Activated CD4-positive, alpha-beta T cell treated with anti-CD3 and anti-CD28 coated beads for 4 hours (primary cell): ENCODE measurements around the gene MEN1.

Experiments used
- DNase-seq, 2 donors: peaks; one replicate each; pipeline ENCODE4 v3.0.0-alpha.2; 2020

Gene MEN1

GRCh38 chr11:64778223-64778472, 32.2 kb downstream of the MEN1 start:
- no peak for DNase-seq

DNA sequence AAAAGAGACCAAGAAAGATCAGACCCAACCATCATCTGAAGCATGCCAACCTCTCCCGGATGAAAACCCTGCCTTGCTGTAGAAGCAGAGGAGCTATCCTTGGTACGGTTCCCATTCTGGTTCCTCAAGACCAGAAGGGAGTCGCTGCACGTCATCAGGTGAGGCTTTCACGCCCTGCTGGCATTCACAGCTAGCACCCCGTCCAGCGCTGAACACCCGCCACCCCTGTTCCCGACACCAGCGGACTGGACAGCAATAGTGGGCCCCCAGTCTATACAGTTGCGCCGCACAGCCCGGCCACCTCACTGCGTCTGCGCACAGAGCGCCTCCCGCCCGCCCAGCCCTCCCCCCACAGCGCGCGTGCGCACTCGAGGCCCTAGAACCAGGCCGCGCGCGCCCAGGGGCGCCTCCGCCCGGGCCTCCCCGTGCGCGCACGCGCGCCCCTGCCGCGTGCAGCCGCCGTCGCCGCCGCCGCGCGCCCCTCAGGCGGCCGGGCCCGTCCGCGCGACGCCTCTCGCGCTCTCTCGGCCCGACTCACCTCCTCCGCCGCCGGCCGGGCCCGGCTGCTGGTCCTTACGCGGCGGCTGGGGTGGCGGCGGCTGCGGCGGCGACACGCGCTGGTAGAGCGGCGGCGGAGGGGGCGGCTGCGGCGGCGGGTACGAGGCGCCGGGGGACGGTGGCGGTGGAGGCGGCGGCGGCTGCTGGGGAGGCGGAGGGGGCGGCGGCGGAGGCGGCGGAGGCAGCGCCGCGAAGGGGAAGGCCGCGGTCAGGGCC, 32.7 kb downstream of the MEN1 start:
- DNase-seq: peak; percentile 79 to 85

DNA sequence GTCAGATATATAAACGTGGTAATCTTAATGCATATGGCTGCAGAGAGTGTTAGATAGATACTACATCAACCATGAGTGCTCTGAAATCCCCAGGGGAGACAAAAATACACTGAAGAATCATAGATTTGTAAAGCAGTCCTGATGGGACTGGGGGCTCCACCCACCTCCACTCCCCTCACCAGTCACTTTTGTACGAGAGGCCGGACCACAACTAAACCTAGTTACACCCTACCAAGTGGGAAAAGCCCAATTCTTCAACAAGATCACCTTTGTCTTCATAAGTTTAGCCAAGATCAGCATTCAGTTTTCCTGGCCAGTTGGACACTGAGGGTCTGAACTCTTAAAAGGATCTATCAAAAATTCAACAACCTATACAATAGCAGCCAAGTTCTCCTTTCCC, 33.5 kb downstream of the MEN1 start:
- DNase-seq: no peak

DNA sequence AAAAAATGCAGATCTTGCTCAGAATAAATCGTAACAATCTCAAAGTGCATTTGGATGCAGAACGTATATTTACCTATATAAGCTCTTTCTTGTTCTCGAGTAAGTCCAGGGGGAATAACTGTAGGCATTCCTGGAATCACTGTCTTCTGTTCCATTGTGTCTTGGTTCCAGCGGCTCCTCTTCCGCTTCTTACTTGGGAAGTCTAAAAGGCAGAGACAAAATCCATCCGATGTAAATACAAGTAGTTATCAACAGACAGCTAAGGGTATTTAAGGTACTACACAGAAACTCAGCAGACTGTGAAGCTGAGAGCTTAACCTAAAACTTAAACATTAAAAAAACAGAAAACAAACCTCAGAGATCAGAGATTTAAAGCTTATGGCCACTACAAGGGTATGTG, 33.9 kb downstream of the MEN1 start:
- no peak for DNase-seq

DNA sequence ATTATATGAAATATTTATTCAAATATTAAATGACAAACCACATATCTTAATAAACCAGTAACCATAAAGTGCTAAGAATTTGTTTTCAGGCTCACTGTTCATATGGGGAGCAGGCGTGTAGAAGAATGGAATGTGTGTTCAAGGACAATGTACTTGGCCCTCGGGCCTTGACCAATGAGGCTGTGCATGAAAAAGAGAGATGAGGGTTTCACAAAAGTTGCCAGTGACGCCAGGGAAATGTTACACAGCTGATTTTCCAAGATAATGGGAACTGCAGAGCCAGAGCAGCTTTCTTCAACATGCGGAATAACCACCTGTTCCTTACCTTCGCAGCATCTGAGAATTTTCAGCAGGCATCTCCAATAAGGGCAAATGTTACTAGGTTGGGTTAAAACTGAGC, 36.2 kb downstream of the MEN1 start:
- no peak for DNase-seq

GRCh38 chr11:64772303-64773018, 37.9 kb downstream of the MEN1 start:
- no peak for DNase-seq

GRCh38 chr11:64771861-64772260, 38.5 kb downstream of the MEN1 start:
- no peak for DNase-seq

- DNase-seq: no peak
These were observed 40.2 kb downstream of the MEN1 start for GRCh38 chr11:64770120-64770519.

DNA sequence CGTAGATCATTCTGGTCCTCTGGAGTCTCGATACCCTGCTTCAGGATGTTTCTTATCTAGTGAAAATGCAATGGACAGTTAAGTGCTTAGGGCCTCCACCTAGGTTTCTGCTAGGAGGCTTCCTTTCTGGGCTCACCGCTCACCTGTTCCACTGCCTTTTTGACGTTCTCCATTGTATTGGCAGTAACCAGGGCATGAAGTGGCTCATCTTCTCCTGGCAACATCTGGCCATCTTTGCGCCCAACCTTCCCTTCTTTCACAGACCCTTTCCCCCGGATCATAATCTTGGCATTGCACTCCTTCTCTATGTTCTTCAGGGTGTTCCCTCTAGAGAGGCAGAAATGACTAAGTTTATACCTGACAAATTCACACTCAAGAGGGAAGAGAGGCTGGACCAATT, 41.1 kb downstream of the MEN1 start:
- DNase-seq: no peak

- no peak for DNase-seq
These were observed 42.1 kb downstream of the MEN1 start for GRCh38 chr11:64768300-64768694.

DNA sequence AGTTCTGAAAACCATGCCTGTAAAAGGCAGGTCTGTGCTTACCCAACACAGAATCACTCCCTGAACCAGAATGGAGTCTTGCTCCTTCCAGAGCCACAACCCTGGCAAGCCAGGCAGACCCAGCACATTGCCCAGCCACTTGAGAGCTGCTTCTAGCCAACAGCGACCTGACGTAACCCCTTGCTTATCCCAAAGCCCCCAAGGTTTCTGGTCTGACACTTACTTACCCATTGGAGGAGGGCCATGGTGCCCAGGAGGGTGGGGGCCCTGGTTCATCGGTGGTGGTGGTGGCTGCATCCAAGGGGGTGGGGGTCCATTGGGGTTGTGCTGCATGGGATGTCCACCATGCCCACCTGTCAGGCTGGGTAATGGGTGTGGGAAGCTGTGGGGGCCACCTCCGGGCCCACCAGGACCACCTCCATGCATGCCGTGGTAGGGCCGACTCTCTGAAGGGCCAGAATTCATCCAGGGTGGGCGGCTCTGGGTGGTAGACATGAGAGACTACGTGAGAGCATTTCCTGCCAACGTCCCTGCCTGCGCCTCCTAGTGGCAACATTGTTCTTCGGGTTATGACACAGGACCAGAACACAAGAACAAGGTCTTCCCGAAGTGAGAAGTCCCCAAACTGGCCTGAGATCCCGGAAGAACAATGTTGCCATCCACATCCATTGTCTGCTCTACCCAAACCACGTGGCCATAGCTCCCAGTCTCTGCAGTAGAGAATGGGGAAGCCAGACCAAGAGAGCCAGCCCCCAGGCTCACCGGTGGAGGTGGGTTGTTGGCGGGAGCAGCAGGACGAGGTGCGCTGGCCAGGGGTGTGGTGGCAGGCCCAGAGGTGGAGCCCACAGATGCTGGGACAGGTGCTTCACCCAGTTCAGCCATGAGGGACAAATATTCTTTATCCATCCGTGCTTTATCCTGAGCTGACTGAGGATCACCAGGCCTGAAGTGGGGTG, 42.7 kb downstream of the MEN1 start:
- peak; percentile 82 to 84 for DNase-seq

DNA sequence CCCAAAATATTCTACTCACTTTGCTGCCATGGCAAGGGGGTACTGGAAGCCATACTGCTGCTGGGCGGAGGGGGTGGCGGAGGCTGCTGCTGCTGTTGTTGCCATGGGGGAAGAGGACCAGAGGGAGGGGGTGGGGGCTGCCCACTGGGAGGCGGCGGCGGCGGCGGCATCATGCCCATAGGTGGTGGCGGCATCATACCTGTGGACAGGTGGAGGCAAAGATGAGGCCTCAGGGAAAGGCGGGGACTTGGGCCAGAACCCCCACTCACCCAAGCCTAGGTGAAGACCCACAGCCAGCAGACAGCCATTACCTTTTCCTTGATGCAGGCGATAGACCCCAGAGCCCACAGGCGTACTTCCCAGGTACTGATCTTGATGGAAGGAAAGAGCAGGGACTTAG, 43.5 kb downstream of the MEN1 start:
- DNase-seq: no peak

DNA sequence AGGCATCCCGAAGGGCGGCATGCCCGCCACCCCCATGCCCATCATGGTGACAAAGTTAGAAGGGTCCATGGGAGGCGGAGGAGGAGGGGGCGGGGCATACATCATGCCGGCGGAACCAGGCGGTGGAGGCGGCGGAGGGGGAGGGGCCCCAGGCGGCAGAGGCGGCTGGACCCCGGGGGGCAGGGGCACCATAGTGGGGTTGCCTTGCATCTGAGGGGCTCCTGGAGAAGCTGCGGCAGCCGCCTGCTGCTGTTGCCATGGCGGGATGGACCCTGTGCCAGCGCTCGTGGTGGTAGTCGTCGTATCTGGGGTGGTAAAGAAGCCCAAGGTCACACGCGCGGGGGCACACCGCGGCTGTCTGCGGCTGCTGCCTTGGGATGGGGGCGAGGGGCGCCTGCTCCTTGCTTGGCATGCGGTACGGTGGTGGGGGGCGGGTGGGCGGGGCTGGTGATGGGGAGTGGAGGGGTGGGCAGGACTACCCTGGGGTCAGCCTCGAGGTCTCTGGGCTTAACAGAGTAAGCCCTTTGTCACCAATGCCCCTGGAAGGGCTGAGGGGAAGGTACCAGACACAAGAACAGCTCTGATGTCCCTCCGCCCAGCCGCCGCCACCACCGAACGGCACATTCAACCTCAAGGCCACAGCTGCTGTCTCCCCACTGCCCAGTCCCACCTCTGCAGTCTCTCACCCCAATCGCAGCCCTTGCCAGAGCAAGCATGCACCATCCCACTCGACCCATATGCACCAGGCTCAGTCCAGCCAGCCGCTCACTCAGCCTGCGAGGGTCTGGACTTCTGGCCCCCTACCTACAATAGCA, 44.3 kb downstream of the MEN1 start:
- DNase-seq: no peak

DNA sequence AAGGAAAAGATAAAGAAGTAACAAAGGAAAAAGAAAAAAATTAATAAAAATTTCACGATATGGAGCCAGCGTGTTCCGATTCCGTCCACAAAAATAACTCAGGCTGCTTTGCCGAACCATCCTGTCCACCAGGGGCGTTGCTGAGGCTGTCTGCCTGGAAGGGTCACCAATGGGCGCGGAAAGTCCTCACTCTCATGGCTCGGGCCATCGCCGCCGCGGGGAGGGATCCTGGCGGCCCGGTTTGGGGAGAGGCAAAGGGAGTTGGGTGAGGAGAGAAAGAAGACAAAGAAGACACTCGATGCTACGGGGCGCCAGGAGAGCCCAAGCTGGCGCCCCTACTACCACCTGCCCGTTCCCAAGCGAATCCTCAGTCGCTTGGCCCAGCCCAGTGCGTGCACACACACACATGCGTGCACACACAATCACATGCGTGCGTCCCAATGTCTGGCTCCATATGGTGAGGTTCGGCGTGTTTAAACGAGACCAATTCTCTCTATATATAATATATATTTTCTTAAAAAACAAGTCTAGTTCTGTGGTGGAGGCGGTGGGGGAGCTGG, 45.0 kb downstream of the MEN1 start:
- DNase-seq: no peak

DNA sequence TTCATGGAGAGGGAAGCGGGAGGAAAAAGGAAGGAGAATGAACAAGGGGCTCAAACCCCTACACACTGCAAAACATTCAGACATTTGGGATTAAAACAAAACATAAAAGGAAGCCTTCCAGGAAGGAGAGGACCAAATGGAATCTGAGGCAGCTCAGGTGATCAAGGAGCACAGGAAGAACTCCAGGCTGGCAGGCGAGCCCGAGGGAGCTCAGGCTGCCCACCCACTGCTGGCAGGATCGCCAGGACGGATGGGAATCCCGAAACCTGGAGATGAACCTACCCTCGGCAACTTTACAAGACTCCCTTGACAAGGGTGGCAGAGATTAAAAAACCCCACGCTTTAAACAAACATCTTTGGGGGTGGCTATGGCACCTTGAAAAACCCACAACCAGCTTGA, 45.6 kb downstream of the MEN1 start:
- DNase-seq: no peak

DNA sequence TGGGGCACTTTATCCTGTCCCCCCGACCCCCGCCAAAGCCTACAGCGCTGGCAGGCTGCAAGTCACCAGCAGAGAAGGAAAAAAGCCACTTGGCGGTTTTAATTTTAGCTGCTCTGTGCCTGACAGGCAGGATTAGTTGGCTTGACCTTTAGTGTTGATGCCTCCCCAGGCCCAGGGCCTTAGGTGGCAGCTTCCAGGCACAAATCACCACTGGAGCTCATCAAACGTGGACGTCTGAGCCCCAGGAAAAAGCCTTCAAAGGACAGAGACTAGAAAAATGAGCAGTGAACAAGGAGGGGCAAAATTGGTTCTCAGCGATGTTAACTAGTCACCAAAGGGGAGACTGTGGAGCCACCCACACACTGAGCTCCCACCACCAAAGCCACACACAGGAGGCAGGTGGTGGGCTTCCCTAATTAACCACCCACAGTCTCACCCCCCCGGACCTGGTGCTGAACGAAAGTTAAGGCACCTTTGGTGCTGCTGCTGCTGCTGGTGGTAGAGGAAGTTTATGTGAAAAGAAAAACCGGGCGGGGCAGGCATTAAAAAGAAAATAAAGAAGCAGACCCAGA, 46.2 kb downstream of the MEN1 start:
- DNase-seq: peak; percentile 48 to 58

- DNase-seq: no peak
These were observed 46.8 kb downstream of the MEN1 start for GRCh38 chr11:64763526-64764039.

DNA sequence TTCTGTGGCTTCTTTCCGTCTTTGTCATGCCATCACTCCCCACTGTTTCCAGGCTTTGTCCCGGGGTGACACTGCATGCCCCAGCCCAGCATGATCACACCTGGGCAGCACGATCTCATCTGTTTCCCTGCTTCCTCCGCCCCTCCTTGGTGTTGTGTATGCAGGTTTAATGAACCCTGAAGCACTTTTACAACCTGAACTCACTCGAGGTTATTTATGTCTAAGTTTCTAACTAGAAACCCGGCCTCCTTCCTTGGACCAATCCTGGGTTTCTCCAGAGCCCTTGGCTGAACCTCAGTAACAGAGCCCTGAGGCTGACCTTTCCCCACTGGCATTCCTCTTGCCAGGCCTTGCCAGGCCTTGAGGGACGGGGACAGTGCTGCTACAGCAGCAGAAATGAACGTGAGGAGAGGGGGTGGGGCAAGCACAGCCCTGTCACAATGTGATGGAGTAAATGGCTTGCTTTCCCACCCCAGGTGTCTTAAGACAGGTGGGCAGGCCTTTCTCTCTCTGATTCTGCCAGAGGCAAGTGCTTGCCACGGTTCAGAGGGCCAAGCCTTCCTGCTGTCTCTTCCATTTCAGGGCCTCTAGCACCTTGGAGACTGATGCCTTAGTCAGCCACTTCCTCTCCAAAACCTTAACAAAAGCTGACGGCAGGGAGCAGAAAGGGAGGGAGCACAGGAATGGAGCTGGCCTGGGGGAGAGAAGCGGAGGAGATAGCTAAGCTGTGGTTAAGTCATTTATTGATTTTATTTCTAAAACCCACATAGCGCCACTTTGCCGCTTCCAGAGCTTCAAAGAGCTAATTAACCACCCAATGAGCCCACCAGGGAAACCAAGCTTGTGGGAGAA, 47.5 kb downstream of the MEN1 start:
- no peak for DNase-seq

DNA sequence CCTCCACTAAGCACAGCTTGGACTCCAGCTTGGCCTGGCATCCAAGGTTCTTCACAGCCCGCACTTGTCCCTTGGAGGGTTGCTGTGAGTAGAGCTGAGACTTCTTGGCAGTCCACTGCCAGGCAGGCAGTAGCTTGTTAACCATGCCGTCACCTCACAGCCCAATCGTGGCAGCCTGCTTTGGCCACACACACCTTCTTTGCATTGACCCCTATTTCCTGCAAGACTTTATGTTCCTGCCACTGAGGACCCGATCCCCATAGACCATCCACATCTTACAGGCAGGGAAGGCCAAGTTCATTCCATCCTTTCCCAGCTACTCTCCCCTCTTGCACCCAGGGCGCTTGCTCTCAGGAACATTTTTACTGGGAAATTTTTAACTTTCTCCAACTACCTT, 48.1 kb downstream of the MEN1 start:
- no peak for DNase-seq

DNA sequence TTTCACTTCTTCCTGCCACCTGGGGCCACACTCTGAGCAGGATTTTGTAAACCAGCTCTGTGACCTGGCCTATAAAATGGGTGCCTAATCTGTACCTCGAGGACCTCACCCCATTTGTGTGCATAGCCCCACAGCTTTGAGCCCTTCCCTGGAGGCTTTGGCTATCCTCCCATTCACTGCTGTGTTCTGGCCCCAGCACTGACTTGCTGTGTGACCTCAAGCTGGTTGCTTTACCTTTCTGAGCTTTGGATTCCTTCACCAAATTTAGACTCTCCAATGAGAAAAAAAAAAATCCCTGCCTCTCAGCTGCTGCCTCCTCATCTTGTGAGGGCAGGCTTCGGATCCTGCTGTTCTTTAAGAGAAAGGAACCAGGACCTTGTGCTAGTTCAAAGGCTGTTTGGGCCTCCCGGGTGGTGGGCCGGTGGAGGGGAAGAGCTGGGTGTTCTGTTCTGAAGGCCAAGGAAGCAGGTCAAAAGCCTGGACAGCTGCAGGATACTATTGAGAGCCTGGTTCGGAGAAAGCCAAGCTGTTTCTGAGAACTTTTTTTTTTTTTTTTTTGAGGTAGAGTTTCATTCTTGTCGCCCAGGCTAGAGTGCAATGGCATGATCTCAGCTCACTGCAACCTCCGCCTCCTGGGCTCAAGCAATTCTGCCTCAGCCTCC, 49.5 kb downstream of the MEN1 start:
- DNase-seq: no peak
